Measurements from ENCODE around the gene ACYP2. TPM values are rescaled to one million over a fixed set of nuclear protein-coding genes. Genes with fewer than 3 reads are reported as not detected.
"Not testable (repeated sequence)": the region's sequence is repeated elsewhere in the genome, so short reads cannot be mapped to it uniquely, and the experiment has no call there.

ACYP2 gene
- total RNA-seq = 10.7 TPM

- H3K27me3 ChIP-seq (ENCODE audit: insufficient read depth, low read length) = no peaks in the 10 kb centered on the region
- peaks cover 6% of the 10 kb centered on the region for H3K4me1 ChIP-seq (ENCODE audit: insufficient read depth, low read length)
- peak within 1 kb of the TSS; percentile 82 for H3K4me3 ChIP-seq (ENCODE audit: low read length)
- H3K9me3 ChIP-seq (ENCODE audit: low read depth, low read length) = no peaks in the 10 kb centered on the region
These were observed at the start of gene ACYP2 for GRCh38 chr2:54115284-54116137. Gene ACYP2, plus strand, starts transcription at chr2:54115615.

GRCh38 chr2:54065891-54066290 is 49.5 kb upstream of the ACYP2 start:
- Histone ChIP-seq H3K4me3 (ENCODE audit: low read length) (no peak overlapping the region), H3K27me3 (ENCODE audit: insufficient read depth, low read length) (no peaks in the 10 kb centered on the region), H3K9me3 (ENCODE audit: low read depth, low read length) (no peaks in the 10 kb centered on the region), H3K4me1 (ENCODE audit: insufficient read depth, low read length) (no peaks in the 10 kb centered on the region)

- Histone ChIP-seq H3K4me1 (ENCODE audit: insufficient read depth, low read length) (no peaks in the 10 kb centered on the region), H3K4me3 (ENCODE audit: low read length) (no peak overlapping the region), H3K9me3 (ENCODE audit: low read depth, low read length) (no peaks in the 10 kb centered on the region), H3K27me3 (ENCODE audit: insufficient read depth, low read length) (no peaks in the 10 kb centered on the region)
These were observed 47.5 kb upstream of the ACYP2 start for GRCh38 chr2:54067851-54068375.

GRCh38 chr2:54072483-54072882 is 42.9 kb upstream of the ACYP2 start:
- not testable (repeated sequence) for H3K4me3 ChIP-seq (ENCODE audit: low read length); H3K4me1 ChIP-seq (ENCODE audit: insufficient read depth, low read length); H3K9me3 ChIP-seq (ENCODE audit: low read depth, low read length); H3K27me3 ChIP-seq (ENCODE audit: insufficient read depth, low read length)

GRCh38 chr2:54073796-54074195 is 41.6 kb upstream of the ACYP2 start:
- no peaks in the 10 kb centered on the region for H3K9me3 ChIP-seq (ENCODE audit: low read depth, low read length)
- no peaks in the 10 kb centered on the region for H3K4me1 ChIP-seq (ENCODE audit: insufficient read depth, low read length)
- H3K27me3 ChIP-seq (ENCODE audit: insufficient read depth, low read length) = no peaks in the 10 kb centered on the region
- no peak overlapping the region for H3K4me3 ChIP-seq (ENCODE audit: low read length)

GRCh38 chr2:54074606-54075341 is 40.6 kb upstream of the ACYP2 start:
- Histone ChIP-seq H3K27me3 (ENCODE audit: insufficient read depth, low read length) (no peaks in the 10 kb centered on the region), H3K9me3 (ENCODE audit: low read depth, low read length) (no peaks in the 10 kb centered on the region), H3K4me3 (ENCODE audit: low read length) (no peak overlapping the region), H3K4me1 (ENCODE audit: insufficient read depth, low read length) (no peaks in the 10 kb centered on the region)

- no peaks in the 10 kb centered on the region for H3K9me3 ChIP-seq (ENCODE audit: low read depth, low read length)
- H3K4me3 ChIP-seq (ENCODE audit: low read length) = no peak overlapping the region
- H3K4me1 ChIP-seq (ENCODE audit: insufficient read depth, low read length) = no peaks in the 10 kb centered on the region
- H3K27me3 ChIP-seq (ENCODE audit: insufficient read depth, low read length) = no peaks in the 10 kb centered on the region
These were observed 38.8 kb upstream of the ACYP2 start for GRCh38 chr2:54076586-54076985.

- H3K4me1 ChIP-seq (ENCODE audit: insufficient read depth, low read length) = no peaks in the 10 kb centered on the region
- H3K9me3 ChIP-seq (ENCODE audit: low read depth, low read length) = no peaks in the 10 kb centered on the region
- no peaks in the 10 kb centered on the region for H3K27me3 ChIP-seq (ENCODE audit: insufficient read depth, low read length)
- H3K4me3 ChIP-seq (ENCODE audit: low read length) = no peak overlapping the region
These were observed 38.1 kb upstream of the ACYP2 start for GRCh38 chr2:54077088-54077900.

- no peak overlapping the region for H3K4me3 ChIP-seq (ENCODE audit: low read length)
- no peaks in the 10 kb centered on the region for H3K9me3 ChIP-seq (ENCODE audit: low read depth, low read length)
- no peaks in the 10 kb centered on the region for H3K27me3 ChIP-seq (ENCODE audit: insufficient read depth, low read length)
- no peaks in the 10 kb centered on the region for H3K4me1 ChIP-seq (ENCODE audit: insufficient read depth, low read length)
These were observed 36.1 kb upstream of the ACYP2 start for GRCh38 chr2:54079331-54079730.

GRCh38 chr2:54081574-54081973 is 33.8 kb upstream of the ACYP2 start:
- H3K9me3 ChIP-seq (ENCODE audit: low read depth, low read length) = no peaks in the 10 kb centered on the region
- H3K4me1 ChIP-seq (ENCODE audit: insufficient read depth, low read length) = no peaks in the 10 kb centered on the region
- no peaks in the 10 kb centered on the region for H3K27me3 ChIP-seq (ENCODE audit: insufficient read depth, low read length)
- no peak overlapping the region for H3K4me3 ChIP-seq (ENCODE audit: low read length)

GRCh38 chr2:54083021-54083420 is 32.4 kb upstream of the ACYP2 start:
- Histone ChIP-seq H3K4me3 (ENCODE audit: low read length) (no peak overlapping the region), H3K4me1 (ENCODE audit: insufficient read depth, low read length) (no peaks in the 10 kb centered on the region), H3K9me3 (ENCODE audit: low read depth, low read length) (no peaks in the 10 kb centered on the region), H3K27me3 (ENCODE audit: insufficient read depth, low read length) (no peaks in the 10 kb centered on the region)

- no peaks in the 10 kb centered on the region for H3K4me1 ChIP-seq (ENCODE audit: insufficient read depth, low read length)
- no peaks in the 10 kb centered on the region for H3K27me3 ChIP-seq (ENCODE audit: insufficient read depth, low read length)
- H3K9me3 ChIP-seq (ENCODE audit: low read depth, low read length) = no peaks in the 10 kb centered on the region
- no peak overlapping the region for H3K4me3 ChIP-seq (ENCODE audit: low read length)
These were observed 32.0 kb upstream of the ACYP2 start for GRCh38 chr2:54083445-54083844.

GRCh38 chr2:54084600-54084999 is 30.8 kb upstream of the ACYP2 start:
- no peaks in the 10 kb centered on the region for H3K4me1 ChIP-seq (ENCODE audit: insufficient read depth, low read length)
- no peaks in the 10 kb centered on the region for H3K27me3 ChIP-seq (ENCODE audit: insufficient read depth, low read length)
- no peak overlapping the region for H3K4me3 ChIP-seq (ENCODE audit: low read length)
- no peaks in the 10 kb centered on the region for H3K9me3 ChIP-seq (ENCODE audit: low read depth, low read length)

GRCh38 chr2:54085069-54085468 is 30.3 kb upstream of the ACYP2 start:
- no peaks in the 10 kb centered on the region for H3K4me1 ChIP-seq (ENCODE audit: insufficient read depth, low read length)
- H3K27me3 ChIP-seq (ENCODE audit: insufficient read depth, low read length) = no peaks in the 10 kb centered on the region
- H3K9me3 ChIP-seq (ENCODE audit: low read depth, low read length) = no peaks in the 10 kb centered on the region
- H3K4me3 ChIP-seq (ENCODE audit: low read length) = no peak overlapping the region

GRCh38 chr2:54086157-54086556 is 29.3 kb upstream of the ACYP2 start:
- no peak overlapping the region for H3K4me3 ChIP-seq (ENCODE audit: low read length)
- no peaks in the 10 kb centered on the region for H3K4me1 ChIP-seq (ENCODE audit: insufficient read depth, low read length)
- H3K9me3 ChIP-seq (ENCODE audit: low read depth, low read length) = no peaks in the 10 kb centered on the region
- H3K27me3 ChIP-seq (ENCODE audit: insufficient read depth, low read length) = no peaks in the 10 kb centered on the region

Data from mononuclear cell (primary cell).